LHCN-M2 (cell line): ENCODE results near the gene ANAPC5. TPM values are rescaled to one million over a fixed set of nuclear protein-coding genes. Genes with fewer than 3 reads are reported as not detected.
A peak's percentile ranks its signal among the peaks of the same experiment; 100 is the strongest.
"Not testable (repeated sequence)": the region's sequence is repeated elsewhere in the genome, so short reads cannot be mapped to it uniquely, and the experiment has no call there.

Source experiments
- DNase-seq: peaks from one replicate; pipeline ENCODE4 v3.0.0-alpha.2; 2012; ENCODE audit warnings: low read depth
- total RNA-seq: library from RNA; depleted of rRNA; stranded (reverse); fragments of >200 nt; gene quantifications from 2 replicates; pipeline ENCODE4 v1.2.3, GENCODE V29; 2014

Gene ANAPC5
- total RNA-seq, 1 experiment from 2014 or later: 137 TPM

DNA sequence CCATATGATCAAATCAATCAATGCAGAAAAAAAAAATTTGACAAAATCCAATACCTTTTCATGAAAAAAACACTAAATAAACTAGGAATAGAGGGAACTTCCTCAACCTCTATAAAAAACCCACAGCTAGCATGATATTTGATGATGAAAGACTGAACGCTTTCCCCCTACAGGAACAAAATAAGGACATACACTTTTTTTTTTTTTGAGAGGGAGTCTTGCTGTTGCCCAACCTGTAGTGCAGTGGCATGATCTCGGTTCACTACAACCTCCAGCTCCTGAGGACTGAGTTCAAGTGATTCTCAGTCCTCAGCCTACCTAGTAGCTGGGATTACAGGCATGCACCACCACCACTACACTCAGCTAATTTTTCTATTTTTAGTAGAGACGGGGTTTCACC is 37.8 kb downstream of the ANAPC5 start:
- no peak for DNase-seq

DNA sequence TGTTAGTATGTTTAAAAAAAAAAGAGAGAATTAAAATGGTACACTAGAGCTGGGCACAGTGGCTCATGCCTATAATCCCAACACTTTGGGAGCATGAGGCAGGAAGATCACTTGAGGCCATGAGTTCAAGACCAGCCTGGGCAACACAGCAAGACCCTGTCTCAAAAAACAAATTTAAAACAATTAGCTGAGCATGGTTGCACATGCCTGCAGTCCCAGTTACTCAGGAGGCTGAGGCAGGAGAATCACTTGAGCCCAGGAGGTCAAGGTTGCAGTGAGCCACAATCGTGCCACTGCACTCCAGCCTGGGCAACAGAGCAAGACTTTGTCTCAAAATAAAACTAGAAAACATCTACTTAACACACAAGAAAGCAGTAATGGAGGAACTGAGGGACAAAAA is 42.0 kb downstream of the ANAPC5 start:
- not testable (repeated sequence) for DNase-seq

DNA sequence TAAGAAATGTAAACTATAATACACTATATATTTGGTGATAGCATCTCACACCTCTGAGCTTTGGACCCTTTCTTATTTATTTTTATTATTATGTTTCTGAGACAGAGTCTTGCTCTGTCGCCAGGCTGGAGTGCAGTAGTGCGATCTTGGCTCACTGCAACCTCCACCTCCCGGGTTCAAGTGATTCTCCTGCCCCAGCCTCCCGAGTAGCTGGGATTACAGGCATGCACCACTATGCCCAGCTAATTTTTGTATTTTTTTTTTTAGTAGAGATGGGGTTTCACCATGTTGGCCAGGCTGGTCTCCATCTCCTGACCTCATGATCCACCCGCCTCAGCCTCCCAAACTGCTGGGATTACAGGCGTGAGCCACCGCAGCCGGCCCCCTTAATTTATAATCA is 44.8 kb downstream of the ANAPC5 start:
- DNase-seq: not testable (repeated sequence)

DNA sequence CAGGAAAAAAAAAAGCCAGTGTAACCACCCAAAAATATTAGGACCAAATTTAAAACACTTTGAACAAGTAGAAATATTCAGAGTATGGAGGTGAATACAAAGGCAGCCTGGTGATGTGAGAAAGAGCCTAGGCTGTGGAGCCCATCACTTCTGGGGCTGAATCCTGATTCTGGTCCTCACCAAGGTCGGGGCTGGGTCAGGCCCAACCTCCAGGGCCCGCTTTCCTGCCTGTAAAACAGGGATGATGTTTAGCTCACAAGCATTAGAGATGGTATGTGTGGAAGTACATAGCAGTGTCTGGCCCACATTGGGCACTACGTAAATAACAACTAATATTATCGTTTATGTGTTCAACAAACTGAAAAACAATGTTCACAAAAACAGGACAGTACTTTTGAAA is 47.9 kb downstream of the ANAPC5 start:
- no peak for DNase-seq

DNA sequence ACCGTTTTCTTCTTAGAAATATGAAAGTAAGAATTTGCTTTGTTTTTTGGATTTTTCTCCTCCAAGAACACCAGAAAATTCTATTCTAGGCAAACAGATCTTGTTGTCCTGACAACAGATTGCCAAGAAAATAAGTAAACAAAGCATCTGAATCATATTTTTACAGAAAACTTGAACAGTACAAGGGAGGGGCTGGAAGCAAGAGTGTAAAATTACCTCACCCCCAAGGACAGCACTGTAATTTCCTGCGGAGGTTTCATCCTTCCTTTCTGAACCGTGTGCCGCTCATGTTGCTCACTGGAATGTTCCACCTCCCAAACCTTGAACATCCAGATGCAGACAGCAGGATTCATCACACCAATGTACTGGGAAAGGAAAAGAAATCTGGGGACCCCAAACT is 50.3 kb downstream of the ANAPC5 start:
- DNase-seq: peak; percentile 11

DNA sequence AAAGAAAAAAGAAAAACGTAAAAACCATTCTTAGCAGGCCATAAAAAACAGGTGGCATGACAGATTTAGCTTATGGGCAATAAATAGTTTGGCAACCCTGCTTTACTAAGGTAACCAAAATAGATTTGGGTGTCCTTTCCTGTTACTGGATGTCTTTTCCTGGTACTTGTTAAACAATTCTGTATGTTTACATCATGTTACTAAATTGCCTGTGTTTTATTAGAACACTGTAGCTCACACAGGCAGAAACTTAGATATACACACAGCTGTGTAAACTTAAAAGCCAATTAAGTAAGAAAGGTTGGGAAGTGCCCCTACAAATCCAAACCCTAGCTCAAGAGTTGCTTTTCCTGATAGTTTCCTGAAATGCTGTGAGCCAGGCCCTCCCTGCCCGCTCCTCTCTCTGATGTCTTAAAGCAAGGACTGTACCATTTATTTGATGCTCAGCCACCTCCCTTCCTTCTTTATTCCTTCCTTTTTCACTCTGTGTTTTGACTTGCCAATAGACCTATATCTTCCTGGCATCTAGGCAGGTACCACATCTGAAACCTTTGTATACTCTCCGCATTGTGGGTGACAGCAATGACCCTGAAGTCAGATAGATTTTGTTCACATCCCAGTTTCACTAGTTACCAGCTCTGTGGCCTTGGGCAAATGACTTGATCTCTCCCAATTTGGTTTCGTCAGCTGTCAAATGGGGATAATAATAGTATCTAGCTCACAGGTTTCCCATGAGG is 52.0 kb downstream of the ANAPC5 start:
- DNase-seq: no peak

DNA sequence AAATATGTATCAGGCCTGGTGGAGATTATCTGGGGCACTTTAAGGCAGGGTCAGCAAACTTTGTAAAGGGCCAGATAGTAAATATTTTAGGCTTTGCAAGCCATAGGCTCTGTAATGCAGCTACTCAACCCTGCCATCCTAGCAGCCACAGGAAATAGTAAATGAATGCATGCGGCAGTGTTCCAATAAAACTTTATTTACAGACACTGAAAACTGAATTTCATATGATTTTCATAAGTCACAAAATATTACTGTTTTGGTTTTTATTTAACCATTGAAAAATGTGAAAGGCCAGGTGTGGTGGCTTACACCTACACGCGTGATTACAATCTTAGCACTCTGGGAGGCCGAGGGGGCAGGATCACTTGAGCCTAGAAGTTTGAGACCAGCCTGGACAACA is 52.5 kb downstream of the ANAPC5 start:
- DNase-seq: no peak

DNA sequence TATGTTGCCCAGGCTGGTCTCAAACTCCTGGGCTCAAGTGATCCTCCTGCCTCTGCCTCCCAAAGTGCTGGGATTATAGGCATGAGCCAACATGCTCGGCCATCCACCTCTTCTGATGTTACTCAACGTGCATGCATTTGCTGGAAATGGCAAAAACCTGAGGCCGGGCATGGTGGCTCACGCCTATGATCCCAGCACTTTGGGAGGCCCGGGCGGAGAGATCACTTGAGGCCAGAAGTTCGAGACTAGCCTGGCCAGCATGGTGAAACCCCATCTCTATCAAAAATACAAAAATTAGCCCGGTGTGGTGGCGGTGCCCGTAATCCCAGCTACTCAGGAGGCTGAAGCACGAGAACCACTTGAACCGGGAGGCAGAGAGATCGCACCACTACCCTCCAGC is 53.8 kb downstream of the ANAPC5 start:
- not testable (repeated sequence) for DNase-seq

DNA sequence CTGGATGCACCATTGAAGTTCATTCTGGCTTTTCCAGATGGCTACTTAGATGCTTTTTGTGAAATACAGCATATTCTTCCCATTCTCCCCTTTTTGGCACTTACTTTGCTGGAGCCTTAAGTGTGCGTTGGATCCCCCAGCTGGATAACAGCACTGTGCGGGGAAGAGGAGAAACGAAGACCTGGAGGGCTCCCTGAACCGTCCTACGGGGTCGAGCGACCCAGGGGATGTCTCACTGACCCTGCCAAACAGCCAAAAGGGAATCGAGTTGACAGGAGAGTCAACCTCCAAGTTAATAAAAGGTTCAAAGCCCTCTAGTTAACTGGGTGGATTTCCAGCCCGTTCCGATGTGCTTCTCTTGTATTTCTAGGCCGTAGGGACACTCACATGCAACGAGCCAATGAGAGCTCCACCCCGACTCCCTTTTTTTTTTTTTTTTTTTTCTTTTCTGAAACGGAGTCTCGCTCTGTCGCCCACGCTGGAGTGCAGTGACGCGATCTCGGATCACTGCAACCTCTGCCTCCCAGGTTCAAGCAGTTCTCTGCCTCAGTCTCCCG is 54.7 kb downstream of the ANAPC5 start:
- peak; percentile 7 for DNase-seq

DNA sequence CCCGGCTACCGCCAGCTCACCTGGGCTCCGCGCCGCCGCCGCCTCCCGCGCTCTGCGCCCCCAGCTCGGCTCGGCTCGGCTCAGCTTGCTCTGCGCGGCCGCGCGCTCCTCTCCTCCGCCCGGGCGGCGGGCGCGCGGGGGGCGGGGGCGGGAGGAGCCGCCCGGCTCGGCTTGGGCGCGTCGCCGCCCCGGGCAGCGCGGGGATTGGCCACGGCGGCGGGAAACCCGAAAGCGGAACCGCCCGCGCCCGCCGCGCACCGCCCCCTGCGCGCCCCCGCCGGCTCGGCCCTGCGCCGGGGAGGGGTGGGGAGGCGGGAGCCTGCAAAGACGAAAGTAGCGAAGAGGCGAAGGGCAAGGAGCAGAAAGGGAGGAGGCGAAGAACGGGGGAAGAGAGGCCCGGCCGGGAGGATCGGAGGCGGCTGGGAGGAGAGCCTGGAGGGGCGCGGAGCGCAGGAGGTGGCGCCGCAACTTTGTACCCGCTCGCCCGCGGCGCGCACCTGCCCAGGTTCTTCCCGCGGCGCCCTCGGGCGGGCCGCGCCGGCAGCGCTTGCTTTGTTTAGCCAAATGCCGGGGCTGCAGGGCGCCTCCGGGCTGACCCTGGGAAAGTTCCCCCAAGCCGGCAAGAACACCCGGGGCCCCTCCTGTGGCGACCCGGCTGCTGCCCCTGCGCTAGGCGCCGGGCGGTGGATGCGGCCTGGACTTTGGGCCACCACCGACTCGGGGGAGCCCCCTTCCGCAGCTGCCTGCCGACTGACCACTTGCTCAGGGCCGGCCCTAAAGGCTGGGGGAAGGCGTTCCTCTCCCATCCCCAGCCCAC is 55.4 kb downstream of the ANAPC5 start, which contains the start of gene CAMKK2:
Gene CAMKK2, minus strand, starts transcription at position 92 of the 817 bp plus-strand sequence. CDS start 22,183 bp downstream, outside the sequence.
- peak; percentile 68 for DNase-seq

DNA sequence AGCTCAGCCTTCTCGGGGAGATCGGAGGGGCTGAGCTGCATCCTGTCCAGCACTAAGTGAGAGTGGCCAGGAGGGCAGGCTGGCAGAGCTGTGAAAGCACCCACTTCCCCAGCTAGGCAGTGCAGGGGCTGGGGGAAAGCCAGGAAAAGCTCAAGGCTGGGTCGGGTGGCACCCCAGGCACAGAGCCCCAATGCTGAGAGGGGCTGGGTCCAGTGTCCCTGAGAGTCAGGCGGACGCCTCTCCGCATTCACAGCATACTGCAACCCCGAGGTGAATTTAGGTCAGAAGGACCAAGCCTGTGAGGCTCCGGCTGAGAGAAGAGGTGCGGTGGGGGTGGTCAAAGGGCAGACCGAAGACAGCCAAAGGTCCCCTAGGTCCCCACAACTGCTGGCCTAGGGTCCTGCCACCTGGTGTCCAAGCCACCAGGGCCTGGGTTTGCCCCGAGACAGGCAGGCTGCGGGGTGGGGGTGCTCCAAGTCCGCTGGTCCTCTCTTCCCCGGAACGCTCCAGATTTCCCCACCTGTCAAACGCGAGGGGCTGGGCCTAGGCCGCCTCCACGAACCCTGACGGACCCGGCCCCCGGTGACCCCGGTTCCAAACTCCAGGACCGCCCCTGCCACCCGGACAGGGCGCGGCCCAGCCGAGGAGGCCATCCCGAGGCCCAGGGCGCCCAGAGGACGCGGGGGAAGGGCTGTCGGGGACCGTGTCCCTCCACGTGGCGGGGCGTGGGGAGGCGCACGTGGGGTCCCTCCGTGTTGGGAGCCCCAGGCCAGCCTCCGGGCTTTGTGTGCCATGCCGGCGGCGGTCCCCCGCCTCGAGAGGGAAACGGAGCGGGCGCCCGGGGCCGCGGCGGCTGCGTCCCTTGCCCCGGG is 56.2 kb downstream of the ANAPC5 start:
- DNase-seq: peak; percentile 15

DNA sequence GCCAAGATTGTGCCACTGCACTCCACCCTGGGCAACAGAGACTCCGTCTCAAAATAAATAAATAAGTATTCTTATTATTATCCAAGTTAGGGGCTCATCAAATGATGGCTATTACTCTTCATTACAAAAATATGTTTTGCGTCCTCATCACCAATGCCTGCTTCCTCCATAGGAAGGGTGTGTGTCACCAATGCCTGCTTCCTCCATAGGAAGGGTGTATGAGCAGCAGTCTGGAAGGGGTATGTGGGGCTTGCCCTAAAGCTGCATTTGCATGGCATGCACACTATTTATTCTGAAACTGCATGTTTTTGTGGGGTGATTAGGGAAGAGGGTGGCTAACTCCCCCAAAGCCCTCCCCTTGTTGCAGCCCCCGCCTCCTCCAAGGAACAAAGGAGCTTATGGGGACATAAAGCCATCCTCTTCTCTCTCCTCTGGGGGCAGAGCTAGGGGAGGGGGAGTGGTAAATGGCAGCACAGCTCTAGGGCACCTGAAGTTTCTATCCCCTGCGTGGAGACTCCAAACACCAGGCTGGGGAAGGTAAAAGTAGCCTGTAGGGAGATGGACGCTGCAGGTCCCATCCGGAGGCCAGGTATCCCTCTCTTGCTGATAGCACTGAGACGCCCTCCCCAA is 57.0 kb downstream of the ANAPC5 start:
- DNase-seq: no peak

DNA sequence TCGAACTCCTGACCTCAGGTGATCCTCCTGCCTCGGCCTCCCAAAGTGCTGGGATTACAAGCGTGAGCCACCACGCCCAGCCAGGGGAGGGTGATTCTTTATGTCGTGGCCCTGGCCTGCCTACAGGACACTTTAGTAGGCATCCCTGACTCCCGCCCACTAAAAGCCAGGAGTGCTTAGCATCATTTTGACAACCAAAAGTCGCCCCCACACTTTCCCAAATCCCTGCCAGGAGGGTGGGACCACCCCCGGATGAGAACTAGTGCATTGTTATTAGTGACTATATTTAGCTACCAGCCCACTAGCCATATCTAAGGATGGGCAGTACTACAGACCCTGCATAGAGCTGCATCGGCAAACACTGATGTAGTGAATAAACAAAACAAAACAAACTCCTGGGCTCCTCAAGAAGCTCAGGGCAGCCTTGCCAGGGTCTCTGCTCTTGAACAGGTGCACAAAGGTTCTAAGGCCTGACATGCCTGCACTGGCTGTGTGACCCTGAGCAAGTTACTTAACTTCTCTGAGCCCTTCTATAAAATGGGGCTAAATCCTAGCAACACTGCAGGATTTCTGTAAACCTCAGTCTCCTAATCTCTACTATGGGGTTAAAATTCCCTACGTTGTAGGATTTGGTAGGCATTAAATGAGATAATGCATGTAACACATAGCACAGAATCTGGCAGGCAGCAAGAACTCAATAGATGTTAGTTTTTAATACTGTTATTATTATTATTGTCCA is 57.9 kb downstream of the ANAPC5 start:
- no peak for DNase-seq

DNA sequence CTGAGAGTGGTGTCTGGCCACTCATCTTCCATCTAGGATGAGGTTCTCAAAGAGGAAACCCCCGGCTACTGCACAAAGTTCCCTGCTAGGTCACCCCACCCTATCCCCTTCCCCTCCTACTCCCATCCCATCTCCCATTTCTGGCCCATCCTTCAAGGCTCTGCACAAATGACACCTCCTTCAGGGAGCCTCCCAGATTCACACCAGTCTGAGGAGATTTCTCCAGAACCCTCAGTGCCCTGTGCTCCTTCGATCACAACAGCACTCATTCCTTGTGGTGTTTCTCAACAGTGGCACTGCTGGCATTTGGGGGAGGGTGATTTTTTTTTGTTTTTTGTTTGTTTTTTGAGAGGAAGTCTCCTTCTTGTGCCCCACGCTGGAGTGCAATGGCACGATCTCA is 58.6 kb downstream of the ANAPC5 start:
- no peak for DNase-seq

DNA sequence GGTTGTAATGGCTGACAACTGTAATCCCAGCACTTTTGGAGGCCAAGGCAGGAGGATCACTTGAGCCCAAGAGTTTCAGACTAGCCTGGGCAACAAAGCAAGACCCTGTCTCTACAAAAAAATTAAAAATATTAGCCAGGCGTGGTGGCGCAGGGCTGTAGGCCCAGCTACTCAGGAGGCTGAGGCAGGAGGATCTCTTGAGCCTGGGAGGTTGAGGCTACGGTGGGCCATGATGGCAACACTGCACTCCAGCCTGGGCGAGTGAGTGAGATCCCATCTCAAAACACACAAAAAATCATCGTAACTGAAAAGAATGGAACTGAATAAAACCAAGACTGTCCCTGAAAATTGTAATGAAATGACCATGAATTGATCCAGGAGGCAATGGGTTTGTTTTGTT is 61.8 kb downstream of the ANAPC5 start:
- no peak for DNase-seq

DNA sequence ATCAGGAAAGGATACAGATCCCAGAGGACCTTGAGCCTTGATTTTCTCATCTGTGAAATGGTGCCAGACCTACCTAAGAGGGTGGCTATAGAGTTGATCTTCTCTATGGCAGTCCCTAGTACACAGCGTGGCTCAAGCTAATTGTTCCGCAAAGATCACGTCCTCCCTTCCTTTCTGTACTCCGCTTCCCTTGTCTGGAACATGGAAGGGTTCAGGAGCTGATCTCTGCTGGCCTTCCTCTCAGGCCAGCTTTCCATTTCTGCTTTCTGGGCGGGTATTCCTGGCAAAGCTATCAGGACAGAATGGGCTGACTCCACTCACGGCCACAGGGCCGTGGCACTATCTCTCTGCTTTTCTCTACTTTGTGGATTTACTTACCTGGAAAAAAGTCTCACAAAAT is 62.2 kb downstream of the ANAPC5 start:
- DNase-seq: no peak

DNA sequence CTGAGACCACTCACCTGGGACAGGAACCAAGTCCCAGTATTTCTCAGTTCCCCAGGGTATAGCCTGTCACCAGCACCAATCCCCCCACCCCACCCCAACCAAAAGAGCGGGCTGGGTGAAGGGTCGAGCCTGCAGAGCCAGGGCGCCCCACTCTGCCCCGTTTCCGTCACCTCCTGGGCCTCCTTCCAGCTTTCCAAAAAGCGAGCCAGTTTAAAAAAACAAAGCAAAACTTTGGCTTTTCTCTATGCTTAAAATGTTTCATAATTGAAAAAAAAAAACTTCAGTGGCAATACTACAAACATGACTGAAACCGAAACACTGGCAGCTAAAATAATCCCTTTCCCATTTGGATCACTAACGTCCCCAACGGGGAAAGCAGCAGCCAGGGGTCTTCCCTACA is 63.2 kb downstream of the ANAPC5 start:
- DNase-seq: no peak

DNA sequence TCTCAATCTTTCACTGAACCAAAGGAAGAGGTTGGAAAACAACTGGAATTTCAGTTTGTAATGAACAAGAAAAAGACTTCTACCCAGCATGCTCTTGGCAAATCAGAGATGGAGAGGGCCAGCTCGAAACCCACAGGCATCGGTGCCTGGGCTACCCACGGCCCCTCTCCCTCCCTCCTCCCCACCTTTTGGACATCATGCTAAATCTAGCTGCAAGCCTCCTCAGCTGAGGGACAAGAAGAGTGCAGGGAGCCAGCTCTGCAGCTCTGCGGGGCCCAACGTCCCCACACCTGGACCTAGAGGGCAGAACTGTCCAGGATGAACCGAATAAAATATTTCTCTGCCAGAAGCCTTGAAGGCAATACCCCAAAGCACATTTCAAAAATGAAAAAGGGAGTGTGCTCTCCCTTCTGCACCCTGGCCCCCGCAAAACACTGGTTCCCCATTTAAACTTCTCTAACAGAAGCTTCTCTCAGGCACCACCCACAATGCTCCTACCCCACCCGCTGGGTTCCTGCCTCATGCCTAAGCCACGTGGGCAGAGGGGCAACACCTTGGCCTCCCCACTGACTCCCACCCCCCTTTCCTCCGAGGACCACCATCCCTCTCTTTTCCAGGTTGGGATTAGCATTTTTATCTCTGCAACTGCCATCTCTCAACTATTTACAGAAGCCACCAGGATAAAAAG is 63.9 kb downstream of the ANAPC5 start:
- DNase-seq: no peak

DNA sequence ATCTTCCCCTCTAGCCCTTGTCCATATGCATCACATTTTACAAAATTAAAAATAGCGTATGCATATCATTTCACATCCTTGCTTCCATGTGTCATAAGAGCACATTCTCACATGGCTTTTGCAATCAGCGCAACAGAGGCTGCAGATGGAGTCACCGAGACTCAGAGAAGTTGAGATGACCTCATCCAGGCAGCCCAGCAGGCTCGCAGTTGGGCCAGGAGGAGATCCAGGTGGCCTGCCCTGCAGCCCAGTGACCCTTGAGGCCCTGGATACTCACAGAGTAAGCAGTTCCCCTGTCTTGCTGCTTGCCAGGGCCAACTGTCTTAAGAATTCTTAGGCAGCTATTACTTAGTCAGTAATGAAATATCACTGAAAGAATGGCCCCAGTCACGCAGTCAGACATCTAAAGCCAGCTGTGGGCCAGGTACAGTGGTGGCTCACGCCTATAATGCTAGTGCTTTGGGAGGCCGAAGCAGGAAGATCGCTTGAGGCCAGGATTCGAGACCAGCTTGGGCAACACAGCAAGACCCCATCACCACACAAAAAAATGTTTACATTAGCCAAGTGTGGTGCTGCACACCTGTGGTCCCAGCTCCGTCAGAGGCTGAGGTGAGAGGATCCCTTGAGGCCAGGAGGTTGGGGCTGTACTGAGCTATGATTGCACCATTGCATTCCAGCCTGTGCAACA is 64.8 kb downstream of the ANAPC5 start:
- DNase-seq: no peak
